Naive B cell (primary cell): ENCODE measurements around the gene ABRAXAS1. TPM values are rescaled to one million over a fixed set of nuclear protein-coding genes. Genes with fewer than 3 reads are reported as not detected.

Source experiments
- ATAC-seq, 2 donors: fragments of 150-1000 bp; cut with Tn5 transposase; 2 replicates each; pipeline ENCODE4 v1.10.0; 2021; ENCODE audit warnings: low read depth in 2 of 2, mild to moderate bottlenecking in 2 of 2, moderate library complexity in 2 of 2
- DNase-seq: peaks from one replicate; pipeline ENCODE4 v3.0.0; 2022
- H3K27ac Mint-ChIP-seq, 6 donors: one replicate each; pipeline ENCODE4 v1.8.0; 2020 to 2022; ENCODE audit warnings: mild to moderate bottlenecking in 6 of 6, mixed read lengths in 6 of 6, moderate library complexity in 5 of 6, inconsistent platforms in 2 of 6
- H3K27me3 Mint-ChIP-seq, 3 donors: one replicate each; pipeline ENCODE4 v1.8.0; 2021 to 2022; ENCODE audit warnings: mixed read lengths in 3 of 3, mild to moderate bottlenecking in 1 of 3
- H3K36me3 Mint-ChIP-seq, 2 donors: one replicate each; pipeline ENCODE4 v1.8.0; 2020 to 2022; ENCODE audit warnings: mixed read lengths in 2 of 2, inconsistent platforms in 1 of 2, mild to moderate bottlenecking in 1 of 2
- H3K4me1 Mint-ChIP-seq, 3 donors: one replicate each; pipeline ENCODE4 v1.8.0; 2020 to 2022; ENCODE audit warnings: mixed read lengths in 3 of 3, inconsistent platforms in 1 of 3, mild to moderate bottlenecking in 1 of 3, moderate library complexity in 1 of 3
- H3K4me3 Mint-ChIP-seq, 8 donors: one replicate each; pipeline ENCODE4 v1.8.0; 2020 to 2022; ENCODE audit warnings: mild to moderate bottlenecking in 8 of 8, mixed read lengths in 8 of 8, moderate library complexity in 8 of 8, inconsistent platforms in 2 of 8
- H3K9me3 Mint-ChIP-seq, 7 donors: one replicate each; pipeline ENCODE4 v1.8.0; 2020 to 2022; ENCODE audit warnings: mixed read lengths in 7 of 7, mild to moderate bottlenecking in 5 of 7, inconsistent platforms in 2 of 7, moderate library complexity in 1 of 7
- polyA plus RNA-seq, 6 donors: library from polyadenylated mRNA; unstranded; fragments of 300-500 nt; fragmentation: Illumina TruSeq; gene quantifications; one replicate each; pipeline ENCODE4 v1.2.3, GENCODE V29; 2021; ENCODE audit warnings: low read depth in 6 of 6

The ABRAXAS1 gene
- polyA plus RNA-seq, 6 donors from 2014 or later: 8.7 to 21.2 (median 14.7) TPM

DNA sequence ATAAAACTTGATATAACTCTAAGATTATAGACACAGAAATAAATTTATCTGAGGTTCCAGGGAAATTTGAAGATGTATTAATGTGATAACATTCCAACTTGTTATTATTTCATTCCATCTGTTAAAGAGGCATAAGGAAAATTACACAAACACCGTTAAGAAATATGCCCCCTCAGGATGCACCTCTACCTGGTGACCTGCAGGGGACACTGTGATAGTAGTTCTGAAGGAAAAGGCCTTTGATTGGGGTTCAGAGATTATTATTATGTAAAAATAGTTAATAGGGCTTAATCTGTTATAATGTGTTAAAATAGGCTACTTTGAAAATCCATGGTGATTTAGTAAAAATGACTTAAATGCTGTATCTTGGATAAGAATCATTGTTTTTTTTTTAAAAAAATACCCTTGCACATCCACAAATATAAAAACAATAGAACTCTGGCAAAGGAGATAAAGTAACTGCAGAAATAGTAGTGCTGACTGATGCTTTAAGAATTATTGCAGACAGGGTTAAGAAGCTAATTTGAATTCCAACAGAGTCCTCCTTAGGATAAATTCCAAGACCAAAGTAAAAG lies 6.1 kb upstream of the ABRAXAS1 start:
- H3K4me3 Mint-ChIP-seq: no peak overlapping the region
- ATAC-seq (peak; percentile 50 to 61), DNase-seq (peak; percentile 14)
- H3K36me3 Mint-ChIP-seq: no peaks in the 10 kb centered on the region
- H3K27ac Mint-ChIP-seq: no peak overlapping the region
- peaks cover 0 to 6% (median 5%) of the 10 kb centered on the region in 3 donors for H3K4me1 Mint-ChIP-seq
- H3K27me3 Mint-ChIP-seq: no peaks in the 10 kb centered on the region
- H3K9me3 Mint-ChIP-seq: no peaks in the 10 kb centered on the region

DNA sequence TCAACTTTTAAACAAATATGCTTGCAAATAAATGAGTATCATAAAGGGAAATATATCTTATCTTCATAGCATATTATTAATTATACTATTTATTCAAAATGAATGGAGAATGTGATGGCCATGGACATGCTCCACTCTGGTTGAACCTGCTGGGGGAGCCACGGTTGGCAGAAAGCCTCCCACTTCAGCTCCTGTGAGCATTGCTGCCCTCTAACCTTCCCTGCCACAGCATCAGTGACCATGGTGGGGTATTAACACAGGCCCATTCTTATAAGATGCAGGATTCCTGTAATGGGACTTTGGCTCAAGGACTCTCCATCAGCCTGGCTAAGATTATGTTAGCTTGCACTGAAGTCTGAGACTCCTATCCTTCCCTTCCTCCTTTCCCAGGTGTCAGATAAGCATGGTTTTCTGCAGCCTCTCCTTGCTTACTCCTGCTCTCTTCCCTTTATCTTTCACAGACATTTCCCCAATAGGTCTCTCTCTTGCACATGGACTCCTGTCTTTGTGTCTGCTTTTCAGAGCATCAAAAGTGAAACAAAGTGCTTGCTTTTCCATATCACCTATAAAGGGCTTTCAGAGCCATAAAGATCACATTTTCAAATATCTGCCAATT lies 4.9 kb upstream of the ABRAXAS1 start:
- Mint-ChIP-seq H3K9me3 (no peaks in the 10 kb centered on the region), H3K27me3 (no peaks in the 10 kb centered on the region), H3K27ac (no peak overlapping the region), H3K4me3 (no peak overlapping the region), H3K4me1 (peaks cover 0 to 9% (median 5%) of the 10 kb centered on the region in 3 donors), H3K36me3 (no peaks in the 10 kb centered on the region)
- ATAC-seq: no peak
- no peak for DNase-seq

DNA sequence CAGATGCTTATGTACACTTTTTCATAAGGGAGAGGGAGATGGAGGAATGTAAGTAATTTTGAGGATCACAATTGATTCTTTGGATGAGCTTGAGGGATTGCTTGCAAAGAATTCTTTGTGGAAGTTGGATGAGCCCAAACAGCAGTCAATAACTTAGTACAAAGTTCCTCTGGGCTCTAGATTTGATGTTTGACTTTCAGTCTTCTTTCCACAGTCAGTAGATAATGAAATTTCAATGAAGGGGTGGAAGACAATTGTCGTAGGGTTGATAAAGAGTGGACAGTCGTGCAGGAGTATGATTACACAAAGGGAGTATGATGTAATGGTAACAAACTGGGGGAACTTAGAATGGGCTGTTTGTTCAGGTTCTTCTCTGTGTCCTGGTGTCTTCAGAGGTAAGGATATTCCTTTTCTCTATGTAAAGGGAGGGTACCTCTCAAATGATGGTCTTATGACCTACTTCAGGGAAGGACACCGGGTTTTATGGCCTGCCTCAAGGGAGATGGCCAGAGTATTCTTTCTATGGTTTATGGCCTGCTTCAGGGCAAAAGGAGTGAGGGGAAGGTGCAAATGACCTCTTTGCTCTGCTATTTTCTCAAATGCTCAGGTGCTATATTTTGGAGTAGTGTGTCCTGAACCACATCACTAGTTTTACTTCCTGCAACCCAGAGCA lies 1.7 kb upstream of the ABRAXAS1 start:
- Mint-ChIP-seq H3K4me1 (peaks cover 16 to 21% (median 17%) of the 10 kb centered on the region in 3 donors), H3K9me3 (no peaks in the 10 kb centered on the region), H3K27ac (peak overlapping the region in 3 of 6 donors; percentile 69 to 81 (median 73)), H3K36me3 (no peaks in the 10 kb centered on the region), H3K27me3 (no peaks in the 10 kb centered on the region), H3K4me3 (peak overlapping the region in 1 of 8 donors; percentile 58)
- DNase-seq (no peak), ATAC-seq (no peak)

DNA sequence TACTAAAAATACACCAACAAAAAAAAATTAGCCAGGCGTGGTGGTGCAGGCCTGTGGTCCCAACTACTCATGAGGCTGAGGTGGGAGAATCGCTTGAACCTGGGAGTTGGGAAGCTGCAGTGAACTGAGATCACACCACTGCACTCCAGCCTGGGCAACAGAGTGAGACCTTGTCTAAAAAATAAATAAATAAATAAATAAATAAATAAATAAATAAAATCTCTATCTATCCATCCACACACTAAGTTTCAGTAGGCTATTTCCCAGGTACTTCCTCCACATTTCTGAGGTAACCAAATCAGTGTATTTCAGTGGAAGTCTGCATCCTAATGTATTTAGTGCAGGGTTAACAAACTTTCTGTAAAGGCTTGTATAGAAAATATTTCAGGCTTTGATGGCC lies 10.9 kb downstream of the ABRAXAS1 start:
- no peak for DNase-seq
- Mint-ChIP-seq H3K9me3 (no peaks in the 10 kb centered on the region), H3K27me3 (no peaks in the 10 kb centered on the region), H3K4me1 (peaks cover 0 to 5% (median 0%) of the 10 kb centered on the region in 3 donors), H3K36me3 (peaks cover 0 to 6% of the 10 kb centered on the region in 2 donors), H3K27ac (no peak overlapping the region), H3K4me3 (no peak overlapping the region)
- ATAC-seq: no peak

DNA sequence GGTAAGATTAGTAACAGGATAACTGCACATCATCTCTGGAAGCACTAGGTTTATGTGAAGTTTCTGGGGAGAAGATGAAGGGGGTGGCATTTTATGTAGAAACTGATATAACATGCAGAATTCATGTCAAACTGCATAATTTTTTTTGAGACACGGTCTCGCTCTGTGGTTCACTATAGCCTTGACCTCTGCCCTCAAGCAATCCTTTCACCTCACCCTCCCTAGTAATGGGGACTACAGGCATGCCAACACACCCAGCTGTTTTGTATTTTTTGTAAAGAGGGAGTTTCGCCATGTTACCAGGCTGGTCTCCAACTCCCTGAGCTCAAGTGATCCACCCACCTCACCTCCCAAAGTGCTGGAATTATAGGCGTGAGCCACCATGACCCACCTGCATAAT lies 11.5 kb downstream of the ABRAXAS1 start:
- H3K4me1 Mint-ChIP-seq: peaks cover 0 to 2% (median 0%) of the 10 kb centered on the region in 3 donors
- H3K27me3 Mint-ChIP-seq: no peaks in the 10 kb centered on the region
- H3K4me3 Mint-ChIP-seq: no peak overlapping the region
- H3K9me3 Mint-ChIP-seq: no peaks in the 10 kb centered on the region
- no peak overlapping the region for H3K27ac Mint-ChIP-seq
- DNase-seq (no peak), ATAC-seq (no peak)
- H3K36me3 Mint-ChIP-seq: peaks cover 0 to 6% of the 10 kb centered on the region in 2 donors

DNA sequence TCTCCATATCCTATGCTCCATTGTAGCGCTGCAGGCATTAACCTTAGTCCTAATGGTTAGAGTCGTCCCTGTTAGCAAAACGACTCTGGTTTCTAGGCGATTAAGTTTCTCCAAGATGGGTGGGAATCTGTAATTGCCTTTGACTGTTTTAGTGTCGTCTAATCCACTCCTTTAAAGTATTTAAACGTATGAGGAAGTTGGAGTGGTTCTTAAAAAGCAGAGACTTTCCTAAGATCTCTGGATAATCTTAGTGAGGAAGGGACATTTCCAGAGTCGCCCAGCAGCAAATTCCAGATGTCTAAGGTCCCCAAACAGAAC lies 28.8 kb downstream of the ABRAXAS1 start:
- Mint-ChIP-seq H3K4me3 (peak overlapping the region; percentile 97 to 100 (median 100)), H3K36me3 (peaks cover 8 to 15% of the 10 kb centered on the region in 2 donors), H3K4me1 (peaks cover 14 to 59% (median 41%) of the 10 kb centered on the region in 3 donors), H3K27me3 (no peaks in the 10 kb centered on the region), H3K9me3 (no peaks in the 10 kb centered on the region), H3K27ac (peak overlapping the region; percentile 99 to 100 (median 100))
- ATAC-seq (no peak), DNase-seq (no peak)

DNA sequence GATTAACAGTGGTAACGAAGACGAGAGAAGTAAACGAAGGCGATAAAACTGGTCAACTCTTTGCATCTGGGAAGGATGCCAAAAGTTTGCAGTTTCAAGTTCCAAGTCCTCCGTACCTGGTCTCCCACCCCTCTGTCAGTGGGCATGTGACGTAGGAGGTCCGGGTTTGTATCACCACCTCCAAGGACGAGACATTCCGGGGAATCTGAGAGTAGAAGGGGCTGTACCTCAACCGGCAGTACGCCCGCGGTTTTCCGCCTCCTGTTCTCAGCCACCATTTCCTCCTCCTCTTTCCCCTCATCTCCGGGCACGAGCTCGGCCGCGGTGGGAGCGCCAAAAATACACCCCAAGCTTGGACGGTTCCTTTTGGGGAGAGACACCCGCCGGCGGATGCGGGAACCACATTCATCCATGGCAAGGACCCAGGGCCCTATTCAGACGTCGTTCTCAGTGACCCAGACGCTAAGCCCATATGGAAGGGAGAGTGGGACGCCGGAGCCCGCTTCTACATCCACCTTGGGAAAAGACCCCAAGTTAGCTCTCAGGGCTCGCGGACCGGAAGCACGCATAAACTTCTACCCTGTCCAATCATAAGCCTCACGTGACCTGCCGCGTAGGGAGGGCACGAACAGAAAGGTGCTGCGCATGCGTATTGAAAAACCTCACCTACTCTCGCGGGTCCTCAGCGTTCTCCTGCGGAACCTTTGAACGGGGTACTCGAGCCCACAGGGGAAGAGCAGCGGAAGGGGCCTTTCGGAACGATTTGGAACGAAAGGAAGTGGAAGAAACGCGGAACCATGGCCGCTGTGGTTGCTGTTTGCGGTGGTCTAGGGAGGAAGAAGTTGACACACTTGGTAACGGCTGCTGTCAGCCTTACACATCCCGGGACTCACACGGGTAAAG lies 29.4 kb downstream of the ABRAXAS1 start, which contains the start of the genes HELQ and MRPS18C:
Gene HELQ (minus strand): TSS at position 543 of the 903 bp plus-strand sequence. CDS start 130 bp downstream, at position 413.
Gene MRPS18C (plus strand): TSS at position 778 of the 903 bp plus-strand sequence. CDS start 20 bp downstream, at position 798.
- peaks cover 14 to 59% (median 41%) of the 10 kb centered on the region in 3 donors for H3K4me1 Mint-ChIP-seq
- no peaks in the 10 kb centered on the region for H3K9me3 Mint-ChIP-seq
- ATAC-seq: peak; percentile 88 to 89
- H3K27me3 Mint-ChIP-seq: no peaks in the 10 kb centered on the region
- H3K27ac Mint-ChIP-seq: peak within 1 kb of the TSS; percentile 99 to 100 (median 100)
- peak; percentile 97 for DNase-seq
- peaks cover 8 to 15% of the 10 kb centered on the region in 2 donors for H3K36me3 Mint-ChIP-seq
- H3K4me3 Mint-ChIP-seq: peak within 1 kb of the TSS; percentile 97 to 100 (median 100)

DNA sequence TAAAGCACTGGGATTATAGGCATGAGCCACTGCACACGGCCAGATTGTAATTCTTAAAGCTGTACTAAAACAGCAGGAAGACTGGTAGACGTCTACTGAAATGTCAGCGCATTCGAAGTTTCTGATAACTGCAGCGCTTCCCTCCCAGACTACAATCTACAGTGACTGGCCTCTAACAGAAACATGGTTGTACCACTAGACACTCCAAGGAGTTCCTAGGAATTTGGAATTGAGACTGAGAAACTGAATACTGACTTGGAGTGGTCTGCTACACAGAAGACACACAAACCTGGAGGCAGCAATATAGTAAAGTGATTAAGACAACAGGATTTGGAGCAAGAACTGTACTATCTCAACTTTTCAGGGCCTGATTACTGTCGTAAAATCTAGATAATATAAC lies 30.2 kb downstream of the ABRAXAS1 start:
- Mint-ChIP-seq H3K4me3 (peak overlapping the region; percentile 97 to 100 (median 100)), H3K9me3 (no peaks in the 10 kb centered on the region), H3K27me3 (no peaks in the 10 kb centered on the region), H3K36me3 (peaks cover 8 to 15% of the 10 kb centered on the region in 2 donors), H3K27ac (peak overlapping the region; percentile 99 to 100 (median 100)), H3K4me1 (peaks cover 14 to 59% (median 41%) of the 10 kb centered on the region in 3 donors)
- DNase-seq: no peak
- ATAC-seq: no peak

DNA sequence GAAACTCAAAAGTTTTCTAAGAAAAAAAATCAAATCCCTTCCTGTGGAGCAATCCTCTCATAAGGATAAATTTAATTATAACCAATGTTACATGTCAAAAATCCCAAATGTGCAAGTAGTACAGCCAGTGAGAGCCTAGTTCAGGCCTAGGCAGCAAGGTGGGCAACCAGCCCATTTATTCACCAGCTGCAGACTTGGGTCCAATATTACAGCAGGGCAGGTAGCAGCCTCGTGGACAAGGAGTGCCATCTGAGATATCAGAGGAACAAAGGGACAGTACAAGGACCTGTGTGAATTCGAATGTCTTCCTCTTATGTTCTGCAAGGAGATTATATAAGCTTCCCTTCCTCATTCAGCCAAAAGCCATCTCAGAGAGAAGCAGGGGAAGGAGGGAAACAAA lies 35.9 kb downstream of the ABRAXAS1 start:
- ATAC-seq (no peak), DNase-seq (no peak)
- H3K27me3 Mint-ChIP-seq: no peaks in the 10 kb centered on the region
- H3K27ac Mint-ChIP-seq: peak overlapping the region in 3 of 6 donors; percentile 23 to 82 (median 73)
- H3K4me1 Mint-ChIP-seq: peaks cover 9 to 29% (median 23%) of the 10 kb centered on the region in 3 donors
- no peaks in the 10 kb centered on the region for H3K9me3 Mint-ChIP-seq
- H3K4me3 Mint-ChIP-seq: no peak overlapping the region
- H3K36me3 Mint-ChIP-seq: peaks cover 17 to 21% of the 10 kb centered on the region in 2 donors

DNA sequence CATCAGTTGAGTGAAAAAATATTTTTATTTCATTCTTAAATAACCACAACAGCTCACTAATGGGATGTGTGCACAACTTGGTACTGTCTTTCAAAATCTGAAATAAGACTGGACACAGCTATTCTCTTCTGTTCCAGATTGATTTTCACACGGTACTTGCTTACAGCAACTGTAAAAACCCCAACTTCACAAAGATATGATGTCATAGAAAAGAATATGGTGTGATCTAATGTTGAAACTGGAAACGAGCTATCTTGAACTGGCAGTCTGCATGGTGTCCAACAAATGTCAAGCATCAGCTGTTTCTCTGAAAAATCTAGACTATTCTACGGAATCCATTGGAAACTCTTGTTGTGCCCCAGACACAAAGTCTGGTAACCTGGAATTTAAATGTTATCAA lies 44.0 kb downstream of the ABRAXAS1 start:
- Mint-ChIP-seq H3K27ac (peak overlapping the region; percentile 28 to 92 (median 78)), H3K9me3 (no peaks in the 10 kb centered on the region), H3K27me3 (no peaks in the 10 kb centered on the region), H3K4me3 (peak overlapping the region in 4 of 8 donors; percentile 52 to 80 (median 67)), H3K36me3 (peaks cover 22 to 32% of the 10 kb centered on the region in 2 donors), H3K4me1 (peaks cover 15 to 52% (median 44%) of the 10 kb centered on the region in 3 donors)
- ATAC-seq: peak; percentile 76 to 82
- DNase-seq: no peak

DNA sequence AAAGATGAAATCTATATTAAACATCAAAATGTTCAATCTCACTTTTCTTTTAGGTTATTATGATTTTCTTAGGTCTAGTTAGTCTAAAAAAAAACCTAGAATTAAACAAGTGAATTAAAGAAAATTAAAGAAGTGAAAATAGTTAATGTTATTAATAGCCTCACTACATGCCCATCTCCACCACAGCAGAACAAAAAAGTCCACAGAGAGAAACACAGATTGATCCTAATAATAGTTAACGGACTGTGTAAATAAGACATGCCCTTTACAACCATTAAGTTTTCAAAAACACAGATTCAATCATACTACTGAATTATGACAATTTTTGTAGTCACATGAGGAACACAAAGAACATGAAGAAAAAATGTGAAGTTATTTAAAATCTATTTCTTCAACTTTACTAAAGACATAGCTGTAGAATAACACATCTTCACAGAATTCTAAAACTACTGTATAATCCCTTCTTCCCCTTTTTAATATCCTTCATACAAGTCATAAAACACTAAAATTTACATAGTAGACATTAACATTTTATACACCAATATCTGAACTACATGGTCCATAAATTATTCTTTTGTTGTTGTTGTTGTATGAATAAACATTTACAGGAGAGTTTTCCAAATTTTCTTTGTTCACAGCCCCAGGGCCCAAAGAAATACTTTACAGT lies 44.6 kb downstream of the ABRAXAS1 start:
- no peaks in the 10 kb centered on the region for H3K9me3 Mint-ChIP-seq
- no peaks in the 10 kb centered on the region for H3K27me3 Mint-ChIP-seq
- ATAC-seq (peak; percentile 71 to 76), DNase-seq (peak; percentile 21)
- H3K27ac Mint-ChIP-seq: peak overlapping the region; percentile 73 to 92 (median 82)
- H3K36me3 Mint-ChIP-seq: peaks cover 22 to 32% of the 10 kb centered on the region in 2 donors
- peak overlapping the region; percentile 55 to 83 (median 66) for H3K4me3 Mint-ChIP-seq
- peaks cover 15 to 52% (median 44%) of the 10 kb centered on the region in 3 donors for H3K4me1 Mint-ChIP-seq

DNA sequence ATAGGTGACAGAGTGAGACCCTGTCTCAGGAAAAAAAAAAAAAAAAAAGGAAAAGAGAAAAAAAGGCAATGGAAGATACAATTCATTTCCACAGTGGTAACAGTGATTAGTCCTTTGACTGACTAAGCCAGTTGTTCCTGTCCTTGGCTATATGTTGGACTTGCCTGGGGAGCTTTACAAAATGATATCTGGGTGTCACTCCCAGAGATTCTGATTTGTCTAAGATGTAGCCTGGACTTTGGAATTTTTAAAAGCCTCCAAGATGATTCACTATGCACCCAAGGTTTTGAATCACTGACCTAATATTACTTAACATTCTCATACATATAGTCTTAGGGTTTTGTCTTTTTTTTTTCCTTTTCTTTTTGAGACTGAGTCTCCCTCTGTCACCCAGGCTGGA lies 46.2 kb downstream of the ABRAXAS1 start:
- no peaks in the 10 kb centered on the region for H3K9me3 Mint-ChIP-seq
- ATAC-seq (no peak), DNase-seq (no peak)
- no peaks in the 10 kb centered on the region for H3K27me3 Mint-ChIP-seq
- H3K36me3 Mint-ChIP-seq: peaks cover 13 to 26% of the 10 kb centered on the region in 2 donors
- peaks cover 10 to 48% (median 41%) of the 10 kb centered on the region in 3 donors for H3K4me1 Mint-ChIP-seq
- H3K27ac Mint-ChIP-seq: peak overlapping the region in 3 of 6 donors; percentile 54 to 74 (median 67)
- H3K4me3 Mint-ChIP-seq: peak overlapping the region in 4 of 8 donors; percentile 38 to 80 (median 58)
